Kidney epithelial cell (primary cell): Measurements from ENCODE around the gene CD274. TPM values are rescaled to one million over a fixed set of nuclear protein-coding genes. Genes with fewer than 3 reads are reported as not detected.
A peak's percentile ranks its signal among the peaks of the same experiment; 100 is the strongest.

Experiments used
- DNase-seq: peaks from one replicate; pipeline ENCODE4 v3.0.0-alpha.2; 2010; ENCODE audit warnings: low read depth
- H3K27me3 ChIP-seq: 2 replicates; pipeline ENCODE4 v1.6.0; 2011; ENCODE audit warnings: low read length; ENCODE audit not compliant: control insufficient read depth, insufficient read depth
- H3K36me3 ChIP-seq: 2 replicates; pipeline ENCODE4 v1.5.1; 2011; ENCODE audit warnings: low read length; ENCODE audit not compliant: control insufficient read depth, insufficient read depth
- H3K4me3 ChIP-seq: 2 replicates; pipeline ENCODE4 v1.5.1; 2011; ENCODE audit warnings: low read depth, mild to moderate bottlenecking, control low read depth, low read length
- CTCF ChIP-seq: IDR thresholded peaks from 2 replicates; pipeline ENCODE4 v1.5.1; 2011; ENCODE audit warnings: mild to moderate bottlenecking, moderate library complexity, low read length, control low read depth, inconsistent platforms; ENCODE audit not compliant: insufficient read depth, poor library complexity, severe bottlenecking
- total RNA-seq: library from RNA; depleted of rRNA; stranded (reverse); fragments of >200 nt; gene quantifications from 2 replicates; pipeline ENCODE4 v1.2.3, GENCODE V29; 2015

Gene CD274
- total RNA-seq, 1 donor from 2014 or later, result 7.7 TPM

GRCh38 chr9:5448016-5448415 lies 2.3 kb upstream of the CD274 start:
- Histone ChIP-seq H3K36me3 (no peaks in the 10 kb centered on the region), H3K4me3 (no peak overlapping the region), H3K27me3 (no peaks in the 10 kb centered on the region)
- TF ChIP-seq CTCF, result no peak
- DNase-seq, result no peak

- Histone ChIP-seq H3K4me3 (no peak overlapping the region), H3K27me3 (no peaks in the 10 kb centered on the region)
Measured at GRCh38 chr9:5448461-5449435, 1.6 kb upstream of the CD274 start.

GRCh38 chr9:5449521-5450358 lies 602 bp upstream of the CD274 start:
- peak overlapping the region; percentile 70 for H3K4me3 ChIP-seq
- DNase-seq, result no peak
- no peaks in the 10 kb centered on the region for H3K36me3 ChIP-seq
- H3K27me3 ChIP-seq, result no peaks in the 10 kb centered on the region
- TF ChIP-seq CTCF, result no peak

More at GRCh38 chr9:5448461-5449435, 1.6 kb upstream of the CD274 start:
- no peak for TF ChIP-seq CTCF
- no peaks in the 10 kb centered on the region for H3K36me3 ChIP-seq
- no peak for DNase-seq

GRCh38 chr9:5452286-5452609 lies 1.9 kb downstream of the CD274 start:
- H3K27me3 ChIP-seq, result no peaks in the 10 kb centered on the region
- no peak for TF ChIP-seq CTCF
- no peak overlapping the region for H3K4me3 ChIP-seq
- no peaks in the 10 kb centered on the region for H3K36me3 ChIP-seq
- no peak for DNase-seq

GRCh38 chr9:5453004-5453403 lies 2.7 kb downstream of the CD274 start:
- no peaks in the 10 kb centered on the region for H3K36me3 ChIP-seq
- H3K27me3 ChIP-seq, result no peaks in the 10 kb centered on the region
- H3K4me3 ChIP-seq, result no peak overlapping the region
- no peak for DNase-seq
- no peak for TF ChIP-seq CTCF
